ENCODE data around the gene ZNF267. TPM values are rescaled to one million over a fixed set of nuclear protein-coding genes. Genes with fewer than 3 reads are reported as not detected.

Gene ZNF267
- total RNA-seq, 1 donor from 2014 or later: 19.6 TPM

DNA sequence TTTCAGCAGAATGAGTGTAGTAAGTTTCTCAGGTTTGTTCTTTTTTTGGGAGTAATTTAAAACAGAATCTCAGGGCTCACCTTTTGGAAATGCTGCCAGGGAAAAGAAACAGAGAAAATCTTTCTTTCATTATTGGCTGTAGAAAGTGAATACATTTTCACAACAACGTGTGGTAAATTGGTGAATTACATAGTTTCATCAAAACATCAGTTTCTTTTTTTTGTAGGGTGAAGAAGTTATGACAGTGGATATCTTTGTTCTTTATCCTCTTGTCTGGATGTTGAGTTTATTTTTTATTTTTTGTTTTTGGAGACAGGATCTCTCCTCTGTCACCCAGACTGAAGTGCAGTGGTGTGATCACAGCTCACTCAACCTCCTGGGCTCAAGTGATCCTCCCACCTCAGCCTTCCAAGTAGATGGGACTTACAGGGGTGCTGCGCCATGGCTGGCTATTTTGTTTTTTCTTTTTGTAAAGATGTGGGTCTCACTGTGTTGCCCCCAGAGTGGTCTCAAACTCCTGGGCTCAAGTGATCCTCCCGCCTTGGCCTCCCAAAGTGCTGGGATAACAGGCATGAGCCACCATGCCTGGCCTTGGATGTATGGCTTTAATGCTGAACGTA, 2.4 kb downstream of the ZNF267 start:
- H4K20me1 ChIP-seq (ENCODE audit: insufficient read depth, low read length): peaks cover 30% of the 10 kb centered on the region
- peaks cover 13% of the 10 kb centered on the region for H3K36me3 Mint-ChIP-seq (ENCODE audit: low read depth, unreplicated experiment)
- peaks cover 49% of the 10 kb centered on the region for H3K4me1 Mint-ChIP-seq (ENCODE audit: low read depth, unreplicated experiment)
- peak overlapping the region; percentile 91 for H3K27ac ChIP-seq (ENCODE audit: low read depth, low read length)
- H3K27ac Mint-ChIP-seq (ENCODE audit: unreplicated experiment): peak overlapping the region; percentile 98
- H3K27me3 Mint-ChIP-seq (ENCODE audit: low read depth, unreplicated experiment): peaks cover 2% of the 10 kb centered on the region
- no peak overlapping the region for H3K9ac ChIP-seq (ENCODE audit: low read length)
- H3K4me3 Mint-ChIP-seq (ENCODE audit: unreplicated experiment): peak overlapping the region; percentile 82
- TF ChIP-seq EZH2 (IDR thresholded peaks at IDR 0.05; ENCODE audit: insufficient read depth, low read length): no peak
- TF ChIP-seq, protein P1, sequence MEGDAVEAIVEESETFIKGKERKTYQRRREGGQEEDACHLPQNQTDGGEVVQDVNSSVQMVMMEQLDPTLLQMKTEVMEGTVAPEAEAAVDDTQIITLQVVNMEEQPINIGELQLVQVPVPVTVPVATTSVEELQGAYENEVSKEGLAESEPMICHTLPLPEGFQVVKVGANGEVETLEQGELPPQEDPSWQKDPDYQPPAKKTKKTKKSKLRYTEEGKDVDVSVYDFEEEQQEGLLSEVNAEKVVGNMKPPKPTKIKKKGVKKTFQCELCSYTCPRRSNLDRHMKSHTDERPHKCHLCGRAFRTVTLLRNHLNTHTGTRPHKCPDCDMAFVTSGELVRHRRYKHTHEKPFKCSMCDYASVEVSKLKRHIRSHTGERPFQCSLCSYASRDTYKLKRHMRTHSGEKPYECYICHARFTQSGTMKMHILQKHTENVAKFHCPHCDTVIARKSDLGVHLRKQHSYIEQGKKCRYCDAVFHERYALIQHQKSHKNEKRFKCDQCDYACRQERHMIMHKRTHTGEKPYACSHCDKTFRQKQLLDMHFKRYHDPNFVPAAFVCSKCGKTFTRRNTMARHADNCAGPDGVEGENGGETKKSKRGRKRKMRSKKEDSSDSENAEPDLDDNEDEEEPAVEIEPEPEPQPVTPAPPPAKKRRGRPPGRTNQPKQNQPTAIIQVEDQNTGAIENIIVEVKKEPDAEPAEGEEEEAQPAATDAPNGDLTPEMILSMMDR (IDR thresholded peaks at IDR 0.05; ENCODE audit: insufficient read depth, low read depth, low read length): no peak
- H3K4me1 ChIP-seq (ENCODE audit: insufficient read depth, low read length): peaks cover 46% of the 10 kb centered on the region
- H3K27me3 ChIP-seq (ENCODE audit: insufficient read depth, low read length): no peaks in the 10 kb centered on the region
- peaks cover 71% of the 10 kb centered on the region for H3K79me2 ChIP-seq (ENCODE audit: insufficient read depth, low read length)
- H3K9me3 Mint-ChIP-seq (ENCODE audit: unreplicated experiment): no peaks in the 10 kb centered on the region
- no peaks in the 10 kb centered on the region for H3K36me3 ChIP-seq (ENCODE audit: insufficient read depth, low read length)
- H3K4me2 ChIP-seq (ENCODE audit: low read length): peak overlapping the region; percentile 99
- H3K4me3 ChIP-seq (ENCODE audit: insufficient read depth, low read depth, low read length): no peak overlapping the region
- H2AFZ ChIP-seq (ENCODE audit: low read depth, low read length): no peak overlapping the region
- no peaks in the 10 kb centered on the region for H3K9me3 ChIP-seq (ENCODE audit: insufficient read depth, low read depth, low read length)
- FAIRE-seq (no peak), DNase-seq (ENCODE audit: low read depth) (no peak)

DNA sequence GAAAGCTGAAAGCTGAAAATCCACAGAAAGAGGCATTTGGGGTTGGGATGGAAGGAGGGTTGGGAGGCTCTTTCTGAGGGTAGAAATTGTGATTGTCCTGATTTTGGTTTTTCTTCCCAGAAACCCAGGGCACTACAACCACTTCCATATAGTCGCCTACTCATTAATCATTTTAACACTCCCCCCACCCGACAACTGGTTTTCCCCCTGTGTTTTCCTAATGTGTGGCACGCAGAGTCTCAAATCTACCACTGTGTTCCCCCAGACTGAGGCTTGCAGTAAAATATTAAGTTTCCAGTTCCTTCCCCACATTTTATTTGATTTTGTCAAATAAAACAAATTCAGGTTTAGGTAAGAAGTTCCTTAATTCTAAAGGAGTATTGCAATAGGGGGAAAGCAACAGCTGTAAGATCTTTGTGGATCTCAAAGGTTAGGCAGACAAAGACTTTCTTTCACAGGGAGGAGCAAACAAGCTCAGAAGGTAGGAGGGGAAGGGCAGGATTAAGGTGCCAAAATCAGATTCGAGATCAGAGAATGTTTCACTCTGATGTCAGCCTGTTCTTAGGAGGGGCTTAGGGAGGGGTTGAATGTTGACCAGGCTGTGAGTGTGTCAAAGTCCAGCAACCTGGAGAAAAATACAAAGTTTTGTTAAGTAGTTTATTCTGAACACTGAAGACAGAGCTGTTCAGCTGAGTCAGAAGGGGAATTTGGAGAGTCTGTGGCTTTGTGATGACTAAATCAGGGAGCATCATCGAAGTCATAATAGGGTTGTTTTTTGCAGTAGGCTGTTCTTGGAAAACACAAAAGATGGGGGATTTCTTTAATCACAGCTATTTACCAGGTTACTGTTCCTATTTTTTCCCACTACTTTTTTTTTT, 3.6 kb downstream of the ZNF267 start:
- Mint-ChIP-seq H3K36me3 (ENCODE audit: low read depth, unreplicated experiment) (peaks cover 19% of the 10 kb centered on the region), H3K27ac (ENCODE audit: unreplicated experiment) (peak overlapping the region; percentile 98), H3K4me1 (ENCODE audit: low read depth, unreplicated experiment) (peaks cover 49% of the 10 kb centered on the region), H3K9me3 (ENCODE audit: unreplicated experiment) (no peaks in the 10 kb centered on the region), H3K27me3 (ENCODE audit: low read depth, unreplicated experiment) (no peaks in the 10 kb centered on the region), H3K4me3 (ENCODE audit: unreplicated experiment) (peak overlapping the region; percentile 64)
- peak overlapping the region; percentile 13 for H2AFZ ChIP-seq (ENCODE audit: low read depth, low read length)
- peaks cover 39% of the 10 kb centered on the region for H4K20me1 ChIP-seq (ENCODE audit: insufficient read depth, low read length)
- peak overlapping the region; percentile 23 for H3K4me3 ChIP-seq (ENCODE audit: insufficient read depth, low read depth, low read length)
- peak; percentile 58 for FAIRE-seq
- H3K4me1 ChIP-seq (ENCODE audit: insufficient read depth, low read length): peaks cover 48% of the 10 kb centered on the region
- peak overlapping the region; percentile 91 for H3K27ac ChIP-seq (ENCODE audit: low read depth, low read length)
- H3K9ac ChIP-seq (ENCODE audit: low read length): peak overlapping the region; percentile 80
- no peaks in the 10 kb centered on the region for H3K9me3 ChIP-seq (ENCODE audit: insufficient read depth, low read depth, low read length)
- H3K36me3 ChIP-seq (ENCODE audit: insufficient read depth, low read length): peaks cover 2% of the 10 kb centered on the region
- TF ChIP-seq, protein P1 (IDR thresholded peaks at IDR 0.05; ENCODE audit: insufficient read depth, low read depth, low read length): no peak
- no peak for TF ChIP-seq EZH2 (IDR thresholded peaks at IDR 0.05; ENCODE audit: insufficient read depth, low read length)
- DNase-seq (ENCODE audit: low read depth): peak; percentile 94
- peaks cover 83% of the 10 kb centered on the region for H3K79me2 ChIP-seq (ENCODE audit: insufficient read depth, low read length)
- H3K27me3 ChIP-seq (ENCODE audit: insufficient read depth, low read length): no peaks in the 10 kb centered on the region
- H3K4me2 ChIP-seq (ENCODE audit: low read length): peak overlapping the region; percentile 99
